Activated CD8-positive, alpha-beta memory T cell treated with anti-CD3 and anti-CD28 coated beads, Interleukin-2, amount 50 U/mL, for 24 hours (primary cell): ENCODE data around the gene VAX1.

Experiments
- DNase-seq: peaks from one replicate; pipeline ENCODE4 v3.0.0-alpha.2; 2020; ENCODE audit errors: extremely low read depth

VAX1 gene

DNA sequence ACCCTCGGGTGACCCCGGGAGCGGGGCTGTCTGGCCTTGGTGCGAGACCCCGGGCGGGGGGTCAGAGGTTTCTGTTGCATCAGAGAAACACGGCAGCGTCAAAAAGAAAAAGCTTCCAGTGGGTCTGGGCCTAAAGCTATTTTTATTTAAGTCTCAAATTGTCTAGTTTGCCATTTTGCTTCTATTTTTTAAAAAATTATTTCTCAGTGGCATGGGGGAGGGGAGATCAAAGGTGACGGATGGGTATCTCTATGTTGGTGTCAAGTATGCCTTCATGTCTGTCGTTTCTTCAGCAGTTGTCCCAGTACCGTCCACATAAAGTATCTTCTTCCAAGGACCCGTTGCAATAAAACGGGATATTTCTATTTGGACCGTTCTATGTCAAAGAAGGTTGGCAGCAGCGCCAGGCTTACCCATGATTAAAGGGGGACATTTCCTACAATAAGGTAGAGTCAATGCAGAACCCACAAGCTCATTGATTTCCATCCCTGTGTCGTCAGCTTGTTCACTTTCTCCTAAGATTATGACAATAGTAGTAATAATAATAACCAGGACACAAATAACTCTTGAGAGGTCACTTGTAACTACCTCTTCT, 26.0 kb upstream of the VAX1 start:
- DNase-seq: no peak

DNA sequence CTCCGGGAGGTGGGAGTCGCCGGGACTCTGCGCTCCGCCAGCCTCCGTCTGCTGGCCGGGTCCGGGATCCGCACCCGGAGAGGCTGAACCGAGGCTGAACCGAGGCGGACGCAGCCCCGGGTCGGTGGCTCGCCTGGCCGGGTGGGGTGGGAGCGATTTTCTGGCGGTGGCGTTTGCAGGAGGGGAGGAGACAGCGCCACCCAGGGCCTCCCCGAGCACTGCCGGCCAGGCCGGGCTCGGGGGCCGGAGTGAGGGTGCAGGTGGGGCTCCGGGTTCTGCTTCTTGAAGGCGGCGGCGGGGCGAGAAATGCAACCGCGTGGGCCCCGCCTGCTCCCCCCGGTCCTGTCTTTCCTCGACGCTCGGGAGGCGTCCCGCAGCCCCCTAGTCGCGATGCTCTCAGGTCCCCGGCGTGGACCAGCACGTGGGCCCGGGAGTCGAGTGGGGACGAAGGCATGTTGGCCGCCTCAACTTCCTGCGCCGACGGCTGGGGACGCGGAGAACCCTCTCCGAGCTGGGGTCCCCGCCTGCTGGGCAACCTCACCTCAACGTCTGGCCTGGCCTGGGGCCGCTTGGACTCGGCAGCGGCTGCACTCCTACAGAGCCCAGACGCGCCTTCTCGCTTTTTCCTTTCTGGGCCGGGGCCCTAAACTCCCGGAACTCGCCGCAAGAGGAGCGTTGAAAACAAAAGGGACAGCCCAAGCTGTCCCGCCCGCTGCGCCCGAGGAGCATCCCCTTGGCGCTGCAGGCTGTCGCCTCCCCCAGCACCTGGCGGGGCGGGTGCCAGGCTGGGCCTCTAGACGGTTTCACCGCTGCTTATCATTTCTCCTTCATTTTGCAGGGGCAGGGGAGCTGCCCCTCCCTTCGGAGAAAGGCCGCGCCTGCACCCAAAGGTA, 25.2 kb upstream of the VAX1 start:
- DNase-seq: no peak

DNA sequence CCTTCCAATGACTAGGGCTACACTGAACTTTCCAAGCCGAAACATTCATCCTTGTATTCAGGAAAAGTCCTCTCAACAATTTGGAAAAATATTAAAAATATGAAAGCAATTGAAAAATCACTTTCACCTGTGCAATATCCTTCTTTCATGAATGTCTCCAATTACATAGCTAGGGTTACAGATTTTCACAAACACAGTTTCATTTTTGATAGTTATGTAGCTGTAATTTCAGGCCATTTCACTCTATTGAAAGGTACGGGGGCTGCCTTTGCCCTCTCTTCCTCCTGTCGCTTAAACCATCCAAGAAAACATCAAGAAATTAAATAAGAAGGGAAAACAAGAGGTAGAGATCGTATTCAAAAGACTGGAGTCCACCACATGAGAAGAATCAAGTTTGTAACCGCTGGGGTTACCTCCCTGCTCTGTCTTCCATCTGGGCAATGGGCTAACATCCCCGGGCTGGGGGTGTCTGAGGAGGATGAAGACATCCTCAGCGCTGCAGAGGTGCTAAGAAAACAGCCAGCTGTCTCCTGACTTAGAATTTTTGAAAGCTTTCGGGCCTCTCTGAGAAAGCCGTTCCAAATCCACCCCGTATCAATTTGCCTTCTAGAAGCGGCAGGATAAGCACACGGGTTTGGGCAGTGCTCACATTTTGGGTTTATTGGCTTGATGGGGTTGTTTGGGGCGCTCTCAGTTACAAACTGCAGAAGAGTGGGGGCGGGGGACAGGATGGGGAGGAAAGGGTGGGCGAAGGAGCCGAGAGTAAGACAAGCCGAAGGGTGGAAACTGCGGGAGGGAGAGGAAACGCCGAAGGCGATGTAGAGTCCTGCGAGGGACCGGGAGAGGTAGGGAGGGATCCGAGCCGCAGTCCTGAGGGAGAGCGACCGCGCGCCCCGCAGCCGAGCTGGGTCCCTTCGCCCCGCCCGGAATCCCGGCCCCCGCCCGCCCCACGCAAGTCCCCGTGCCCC, 24.3 kb upstream of the VAX1 start:
- DNase-seq: no peak

DNA sequence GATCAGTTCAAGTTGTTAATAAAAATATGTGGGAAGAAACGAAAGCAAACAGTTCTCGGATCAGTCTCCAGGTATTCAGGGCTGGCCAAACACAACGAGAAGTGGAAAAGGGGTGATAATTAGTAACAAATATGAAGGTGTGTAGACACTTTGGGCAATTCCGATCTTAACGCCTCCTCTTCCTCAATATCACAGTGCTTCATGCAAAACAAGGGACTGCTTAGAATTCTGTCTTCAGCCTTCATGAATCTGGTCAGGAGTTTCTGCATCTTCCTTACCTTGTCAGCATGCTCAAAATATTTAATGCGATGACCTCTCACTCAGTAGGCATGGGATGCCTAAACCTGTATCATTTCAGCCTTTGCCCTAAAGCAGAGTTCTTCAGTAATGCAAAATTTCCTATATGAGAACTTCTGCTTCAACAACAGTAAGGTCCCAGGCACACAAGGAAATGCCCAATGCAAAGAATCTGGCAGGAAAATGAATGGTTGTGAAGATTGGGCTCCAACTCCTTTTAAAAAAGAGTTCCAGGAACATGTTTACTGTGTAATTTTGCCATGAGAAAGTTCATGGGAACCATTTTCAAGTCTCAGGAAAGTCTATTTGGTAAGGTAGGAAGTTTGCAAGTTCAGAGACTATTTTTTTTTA, 23.4 kb upstream of the VAX1 start:
- DNase-seq: no peak

DNA sequence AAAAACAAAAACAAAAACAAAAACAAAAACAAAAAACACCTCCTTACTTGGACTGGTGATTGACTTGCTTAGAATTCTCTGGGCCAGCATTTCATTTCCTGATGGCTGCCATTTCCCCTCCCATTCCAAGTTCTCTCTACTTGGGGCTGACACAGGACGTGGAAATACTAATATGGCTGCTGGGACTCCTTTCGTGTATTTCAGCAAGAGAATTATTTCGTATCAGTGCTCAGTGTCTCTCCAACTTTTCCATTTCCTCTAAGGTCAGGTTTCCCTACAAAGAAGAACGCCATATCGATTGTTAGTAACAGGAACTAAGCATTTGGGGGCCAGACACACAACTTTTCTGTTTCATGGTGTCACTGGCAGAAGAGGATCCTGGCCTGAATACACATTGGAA, 22.5 kb upstream of the VAX1 start:
- no peak for DNase-seq

DNA sequence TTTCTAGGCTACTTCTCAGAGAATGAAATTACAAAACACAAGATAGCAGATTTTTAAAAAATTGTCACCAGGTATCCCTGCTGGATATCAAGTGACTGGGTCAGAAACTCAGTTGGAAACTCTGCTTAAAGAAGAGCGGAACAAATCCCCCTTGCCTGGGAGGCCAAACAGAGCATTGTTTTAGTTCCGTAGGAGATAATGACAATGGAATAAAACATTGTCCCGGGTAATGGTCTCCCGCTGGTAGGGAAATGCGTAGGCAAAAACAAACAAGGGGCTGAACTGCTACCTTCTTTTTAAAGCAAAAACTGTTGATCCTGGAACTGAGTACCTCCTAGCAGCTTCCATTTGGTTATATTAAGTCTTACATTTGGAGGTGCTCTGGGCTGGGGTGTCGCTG, 21.3 kb upstream of the VAX1 start:
- DNase-seq: no peak

DNA sequence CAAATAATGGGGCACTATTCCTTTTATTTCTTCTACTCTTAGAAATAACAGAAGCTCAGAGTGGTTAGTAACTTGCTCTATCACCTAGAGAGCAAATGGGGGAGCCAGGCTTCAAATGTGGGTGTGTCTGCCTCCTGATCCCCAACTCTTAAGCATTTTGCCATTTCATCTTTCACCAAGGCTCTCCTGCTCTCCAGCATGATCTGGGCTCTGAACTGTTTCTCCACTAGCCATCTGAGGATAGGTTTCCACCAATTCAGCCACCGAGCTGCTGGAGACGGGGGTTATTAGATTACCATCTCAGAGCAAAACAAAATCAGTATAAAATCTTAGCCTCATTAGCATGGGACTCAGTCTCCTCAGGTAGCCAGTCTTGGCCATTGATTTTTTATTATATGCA, 20.2 kb upstream of the VAX1 start:
- DNase-seq: no peak

DNA sequence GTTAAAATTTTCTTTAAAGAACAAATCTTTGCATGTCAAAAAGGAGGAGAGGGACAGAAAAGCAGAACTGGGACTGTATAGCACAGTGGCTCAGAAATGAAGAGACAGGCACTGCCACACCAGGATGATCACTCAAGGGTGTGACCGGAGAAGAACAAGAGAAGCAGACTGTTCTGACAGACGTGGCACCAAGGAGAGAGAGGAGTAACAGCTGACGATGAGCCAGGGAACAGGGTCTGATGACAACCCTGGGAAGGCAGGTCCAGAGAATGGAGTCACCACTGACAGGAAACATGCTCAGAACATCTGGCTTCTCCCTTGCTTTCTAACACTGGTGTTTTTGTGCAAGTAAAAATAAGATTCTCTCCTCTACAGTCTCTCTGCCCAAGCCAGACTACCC, 14.6 kb upstream of the VAX1 start:
- no peak for DNase-seq

DNA sequence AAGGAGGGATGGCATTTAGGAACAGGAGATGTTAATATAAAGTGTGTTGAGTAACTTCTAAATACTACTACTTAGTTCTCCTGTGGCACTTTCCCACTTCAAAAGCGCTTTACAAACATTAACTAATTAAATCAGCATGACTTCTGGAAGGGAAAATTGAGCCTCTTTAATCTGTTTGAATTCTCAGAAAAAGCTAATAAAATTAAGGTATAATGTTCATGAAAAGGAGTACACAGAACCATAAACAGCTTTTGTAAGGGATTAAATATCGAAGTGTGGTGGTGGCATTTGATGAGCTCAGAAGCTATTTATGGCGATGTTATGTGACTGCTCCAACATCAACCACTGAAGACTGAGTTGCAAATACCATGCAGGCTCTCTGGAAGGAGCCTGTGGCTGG, 10.2 kb upstream of the VAX1 start:
- no peak for DNase-seq

DNA sequence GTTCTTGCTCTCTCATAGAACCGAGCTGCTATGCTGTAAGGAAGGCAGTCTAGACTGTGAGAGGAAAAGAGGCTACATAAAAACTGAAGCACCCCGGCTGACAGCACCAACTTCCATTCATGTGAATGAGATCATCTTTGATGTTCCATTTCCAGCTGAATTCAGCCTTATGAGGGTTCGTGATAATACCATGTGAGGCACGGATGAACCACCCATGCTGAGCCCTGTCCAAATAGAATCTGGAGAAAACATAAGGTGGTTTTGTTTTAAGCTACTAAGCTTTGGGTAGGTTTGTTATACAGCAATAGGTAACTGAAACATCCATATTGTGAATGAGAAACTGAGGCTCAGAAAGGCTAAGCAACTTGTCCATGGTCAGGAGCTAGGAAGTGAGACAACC, 6.9 kb upstream of the VAX1 start:
- DNase-seq: no peak

DNA sequence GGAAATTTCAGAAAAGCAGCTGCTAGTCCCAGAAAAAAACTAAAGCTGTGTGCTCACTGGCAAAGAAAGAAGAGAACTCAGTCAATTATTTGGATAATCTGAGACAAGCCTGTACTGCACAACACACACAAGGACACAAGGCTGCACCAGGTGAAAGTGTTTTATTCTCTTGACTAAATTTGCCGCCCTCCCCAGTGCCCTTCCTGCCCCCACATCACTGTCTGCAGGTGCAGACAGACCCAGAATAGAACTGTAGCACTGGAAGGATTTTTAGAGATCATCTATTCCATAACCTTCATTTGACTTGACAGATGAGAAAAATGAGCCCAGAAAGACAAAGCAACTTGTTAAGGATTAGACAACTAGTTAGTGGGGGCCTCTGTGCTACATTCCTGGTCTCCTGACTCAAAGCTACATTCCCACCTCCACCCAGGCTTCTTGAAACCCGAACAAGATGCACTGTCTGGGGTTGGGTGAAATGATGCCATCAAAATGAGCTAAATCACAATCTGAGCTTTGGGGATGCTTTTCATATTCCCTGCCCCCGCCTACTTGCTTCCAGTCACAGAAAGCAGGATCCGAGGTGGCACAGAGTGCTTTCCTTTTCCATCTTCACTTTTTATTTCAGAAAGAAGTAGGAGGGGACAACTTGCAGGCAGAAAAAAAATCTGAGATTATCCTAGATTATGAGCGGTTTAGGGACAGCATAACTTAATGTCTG, 5.2 kb upstream of the VAX1 start:
- DNase-seq: no peak

DNA sequence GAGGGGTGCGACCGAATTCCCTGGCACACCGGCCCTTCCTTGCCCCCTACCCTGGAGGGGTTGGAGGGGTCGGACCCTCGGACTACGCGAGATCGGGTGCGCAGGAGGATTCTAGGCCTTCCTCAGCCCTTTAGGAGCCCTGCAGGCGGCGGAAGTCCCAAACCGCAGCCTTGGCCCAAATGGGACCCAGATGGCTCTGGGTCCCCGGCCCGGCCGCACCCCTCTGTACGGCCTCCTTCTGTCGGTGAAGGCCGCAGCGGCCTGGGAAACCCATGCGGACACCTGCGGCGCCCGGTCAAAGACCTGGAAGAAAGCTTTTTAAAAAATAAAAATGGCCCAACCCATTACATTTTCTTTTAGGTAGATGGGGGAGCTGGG, 2.4 kb upstream of the VAX1 start:
- DNase-seq: no peak

DNA sequence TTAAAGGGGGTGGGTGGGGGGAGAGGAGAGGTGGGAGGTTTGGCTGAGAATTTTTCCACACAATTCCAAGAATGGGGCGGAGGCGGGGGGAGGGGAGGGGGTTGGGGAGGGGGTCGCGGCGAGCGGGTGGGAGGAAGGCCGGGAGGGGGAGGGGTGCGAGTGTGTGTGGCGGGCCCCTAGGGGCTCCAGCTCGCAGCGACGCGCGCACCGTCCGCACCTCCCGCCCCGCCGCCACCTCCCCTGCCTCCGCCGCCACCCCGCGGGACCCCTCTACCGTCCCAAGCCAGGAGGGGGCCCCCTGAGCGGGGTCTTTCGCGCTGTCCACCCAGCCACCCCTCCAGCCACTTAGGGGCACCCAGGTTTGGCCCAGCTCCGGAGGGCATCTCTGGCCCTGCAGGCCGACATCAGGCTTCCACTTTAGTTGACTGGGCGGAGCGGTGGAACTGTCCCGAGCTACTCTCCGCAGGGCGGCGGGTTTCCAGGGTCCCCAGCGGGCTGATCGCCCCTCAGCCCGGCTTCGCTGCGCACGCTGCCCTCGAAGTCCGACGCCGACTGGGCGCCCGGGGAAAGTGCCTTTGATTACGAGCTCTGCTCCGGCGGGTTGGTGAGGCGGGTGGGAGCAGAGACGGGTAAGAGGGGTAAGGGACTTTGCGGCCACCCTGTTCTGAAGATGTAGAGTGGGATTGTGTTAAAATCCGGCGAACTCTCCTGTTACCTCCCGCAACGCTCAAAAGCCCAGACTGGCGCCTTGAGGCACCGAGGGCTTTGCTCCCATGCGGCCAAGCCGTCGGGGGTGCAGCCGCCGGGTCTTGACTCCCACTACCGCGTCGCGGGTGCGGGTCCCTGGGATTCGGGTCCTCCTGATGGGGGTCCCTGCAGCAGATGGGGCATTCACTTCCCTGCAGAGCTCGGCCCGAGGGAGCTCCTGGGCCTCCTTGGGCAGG, 1.8 kb upstream of the VAX1 start:
- DNase-seq: no peak

DNA sequence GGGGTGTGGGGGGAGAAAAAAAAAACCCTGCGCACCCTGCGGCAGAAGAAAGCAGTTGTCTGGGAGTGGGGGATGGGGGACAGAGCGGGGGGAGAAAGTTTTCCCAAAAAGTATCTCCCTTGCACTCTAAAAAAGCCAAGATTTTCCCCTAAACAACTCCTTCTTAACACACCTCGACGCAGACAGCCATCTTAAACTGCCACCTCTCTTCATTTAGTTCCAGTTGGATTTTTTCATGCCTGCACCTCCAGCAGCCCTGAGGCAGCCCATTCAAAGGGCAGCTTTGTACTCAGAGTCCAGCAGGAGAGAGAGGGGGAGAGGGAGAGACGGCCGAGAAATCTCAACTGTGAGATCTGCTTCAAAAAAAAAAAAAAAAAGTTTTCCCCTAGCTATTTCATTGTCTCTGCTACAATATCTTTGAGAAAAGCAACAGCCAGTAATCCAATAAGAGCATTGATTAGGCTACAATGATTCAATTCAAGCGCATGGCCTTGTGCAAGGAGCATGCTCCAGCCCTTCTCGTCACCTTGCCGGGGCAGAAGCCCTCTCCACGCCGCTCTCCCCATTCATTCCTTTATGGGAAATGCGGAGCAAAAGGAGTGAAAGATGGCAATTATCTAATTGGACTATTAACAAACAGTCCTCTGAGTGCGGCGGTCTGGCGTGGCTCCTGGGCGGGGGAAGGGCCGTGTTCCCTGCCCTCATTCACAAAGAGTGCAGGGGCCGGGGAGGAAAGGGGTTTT, 939 bp upstream of the VAX1 start:
- no peak for DNase-seq

DNA sequence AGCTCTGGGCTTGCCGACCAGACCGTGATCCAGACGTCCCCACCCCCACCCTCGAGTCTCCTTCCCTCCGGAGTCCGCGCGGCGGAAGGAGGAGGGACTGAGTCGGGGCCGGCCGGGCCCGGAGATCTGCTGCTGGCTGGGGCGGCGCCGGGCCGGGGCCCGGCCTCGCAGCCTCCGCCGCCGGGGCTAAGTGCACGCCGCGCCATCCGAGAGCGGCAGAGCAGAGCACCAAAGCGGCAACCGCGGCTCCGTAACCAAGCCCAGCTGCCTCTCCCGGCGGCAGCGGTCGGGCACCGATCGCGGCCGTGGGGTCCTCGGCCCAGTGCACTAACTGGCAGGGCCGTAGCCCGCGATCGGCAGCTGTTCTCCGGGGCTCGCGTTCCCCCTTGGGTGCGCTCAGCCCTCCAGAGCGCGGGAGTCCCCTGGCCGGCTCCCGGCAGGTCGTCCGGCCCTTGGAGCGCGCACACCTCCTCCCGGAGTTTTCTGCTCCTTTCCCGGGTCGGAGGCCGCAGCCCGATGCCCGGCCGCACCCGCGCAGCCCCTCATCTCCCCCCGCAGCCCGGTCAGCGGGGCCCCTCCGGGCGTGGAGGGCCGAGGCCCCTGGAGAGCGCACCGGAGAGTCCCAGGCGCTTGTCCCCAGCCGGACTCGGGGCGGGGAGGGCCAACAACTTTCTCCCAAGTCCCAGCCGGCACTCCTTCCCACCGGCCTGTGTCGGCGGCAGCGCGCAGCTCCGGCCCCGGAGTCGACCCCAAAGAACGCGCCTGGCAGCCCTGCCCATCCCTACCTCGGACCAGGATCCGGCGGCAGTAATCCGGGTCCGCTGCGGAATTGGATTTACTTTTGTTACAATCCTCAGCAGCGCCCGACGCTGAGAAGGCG, 799 bp downstream of the VAX1 start:
- no peak for DNase-seq

DNA sequence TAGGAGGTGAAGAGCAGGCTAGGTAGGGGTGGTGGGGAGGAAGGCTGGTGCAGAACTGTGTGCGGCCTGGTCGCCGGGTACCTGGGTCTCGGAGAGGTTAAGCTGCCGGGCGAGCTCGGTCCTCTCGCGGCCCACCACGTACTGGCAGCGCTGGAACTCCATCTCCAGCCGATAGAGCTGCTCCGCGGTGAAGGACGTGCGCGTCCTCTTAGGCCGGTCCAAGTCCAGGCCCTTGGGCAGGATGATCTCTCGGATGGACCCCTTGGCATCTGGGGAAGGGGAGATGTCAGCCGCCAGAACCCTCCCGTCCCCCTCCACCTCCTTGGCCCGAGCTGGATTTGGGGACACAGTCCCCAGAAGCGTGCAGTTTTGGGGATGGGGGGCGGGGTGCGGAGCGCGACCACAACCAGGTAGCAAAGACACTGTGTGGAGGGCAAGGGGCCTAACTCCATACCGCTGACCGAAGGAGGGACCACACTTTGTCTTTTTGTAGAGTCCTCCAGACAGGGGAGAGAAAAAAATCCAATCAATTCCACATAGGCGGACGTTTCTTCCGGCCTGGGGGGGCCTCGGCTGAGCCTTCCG, 1.6 kb downstream of the VAX1 start:
- no peak for DNase-seq

DNA sequence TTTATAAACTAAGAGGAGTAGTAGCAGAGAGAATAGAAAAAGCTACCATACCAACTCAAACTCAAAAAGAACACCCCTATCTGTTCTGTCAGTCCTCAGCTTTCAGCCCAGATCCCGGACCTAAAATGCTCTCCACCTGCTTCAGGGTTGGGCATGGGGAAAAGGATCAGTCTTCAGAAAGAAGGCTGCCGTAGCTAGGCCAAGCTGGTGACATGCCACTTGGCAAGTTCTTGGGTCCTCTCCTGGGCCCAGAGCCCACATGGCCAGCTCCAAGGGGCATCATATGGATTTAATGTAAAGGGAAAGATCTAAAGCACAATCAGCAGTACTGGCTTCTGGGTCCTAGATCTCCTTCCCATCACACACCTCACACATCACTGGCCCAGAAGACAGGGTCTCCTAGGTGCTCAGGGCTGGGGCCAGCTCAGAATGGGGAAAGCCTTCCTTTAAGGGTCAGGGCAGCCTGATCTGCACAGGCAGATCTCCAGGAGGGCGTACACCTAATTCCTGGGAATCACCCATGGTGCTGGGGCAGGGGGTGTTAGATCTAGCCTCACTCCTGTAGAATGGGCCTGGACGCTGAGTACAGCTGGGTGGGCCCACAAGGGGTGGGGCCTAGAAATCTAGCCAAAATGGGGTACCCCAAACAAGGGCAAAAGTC, 2.5 kb downstream of the VAX1 start:
- no peak for DNase-seq

DNA sequence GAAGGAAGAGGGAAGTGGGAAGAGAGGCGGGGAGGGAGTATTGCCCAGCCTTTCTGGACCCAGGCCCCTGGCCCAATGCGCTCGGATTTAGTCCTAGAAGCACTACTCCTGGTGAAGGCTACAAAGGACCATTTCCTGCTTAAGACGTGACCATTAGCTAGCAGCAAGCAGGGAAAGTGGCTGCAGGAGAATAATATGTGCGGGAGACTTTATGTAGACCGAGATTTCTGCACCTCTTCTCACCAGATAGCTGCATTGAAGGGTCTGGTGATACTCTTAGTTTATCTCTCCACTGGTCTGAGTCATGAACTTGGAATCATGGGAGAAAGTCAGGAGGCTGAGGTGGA, 3.1 kb downstream of the VAX1 start:
- no peak for DNase-seq
